ENCODE results near the gene TBC1D25. TPM values are rescaled to one million over a fixed set of nuclear protein-coding genes. Genes with fewer than 3 reads are reported as not detected.

The TBC1D25 gene
- total RNA-seq, result 1 to 10 TPM; 5.4 to 5.9 TPM

- intact Hi-C loops (cut with DNase I), result no loop called here
- WGBS, 2 donors, result 0 to 2% methylated on average over 9 of the region's 59 CpGs
- DNase-seq, result peak; percentile 97 to 99 (median 99)
These were observed at the start of gene TBC1D25 for GRCh38 chrX:48539345-48540027. Gene TBC1D25, plus strand, starts transcription at chrX:48539714. Its CDS starts 84 bp downstream, at chrX:48539798.

GRCh38 chrX:48489892-48490291 is 49.6 kb upstream of the TBC1D25 start:
- 33 to 59% methylated on average over 2 of the region's 2 CpGs for WGBS, 2 donors
- H3K4me3 ChIP-seq, result no peak overlapping the region
- H3K27me3 ChIP-seq, result no peaks in the 10 kb centered on the region
- TF ChIP-seq POLR2A (IDR thresholded peaks at IDR 0.05) (no peak), CTCF (IDR thresholded peaks at IDR 0.05) (no peak)
- H3K27ac ChIP-seq, result no peak overlapping the region
- no peak for ATAC-seq
- H3K4me1 ChIP-seq, result peaks cover 3% of the 10 kb centered on the region
- intact Hi-C loops (cut with DNase I), result no loop called here
- no peak for DNase-seq
- no peaks in the 10 kb centered on the region for H3K9me3 ChIP-seq
- no peaks in the 10 kb centered on the region for H3K36me3 ChIP-seq (replicated peaks in 1 of 2; ENCODE audit: insufficient read depth in 1 of 2, low read depth in 2 of 2)

More at GRCh38 chrX:48539345-48540027, at the start of gene TBC1D25:
- Histone ChIP-seq H3K27ac (peak within 1 kb of the TSS; percentile 62 to 88 (median 82)), H3K4me3 (peak within 1 kb of the TSS; percentile 37 to 74), H3K4me1 (peaks cover 11% of the 10 kb centered on the region), H3K27me3 (no peaks in the 10 kb centered on the region), H3K36me3 (replicated peaks in 1 of 2; ENCODE audit: insufficient read depth in 1 of 2, low read depth in 2 of 2) (no peaks in the 10 kb centered on the region), H3K9me3 (no peaks in the 10 kb centered on the region)
- ATAC-seq, result peak; percentile 96
- TF ChIP-seq CTCF (IDR thresholded peaks at IDR 0.05) (peak in 6 of 7 experiments; percentile 14 to 43 (median 36)), POLR2A (IDR thresholded peaks at IDR 0.05) (peak in 2 of 3 donors; percentile 55 to 71)

- intact Hi-C loops (cut with DNase I), result no loop called here
- ATAC-seq, result no peak
- Histone ChIP-seq H3K4me1 (peaks cover 3% of the 10 kb centered on the region), H3K4me3 (no peak overlapping the region), H3K27ac (no peak overlapping the region), H3K9me3 (no peaks in the 10 kb centered on the region), H3K36me3 (replicated peaks in 1 of 2; ENCODE audit: insufficient read depth in 1 of 2, low read depth in 2 of 2) (no peaks in the 10 kb centered on the region), H3K27me3 (no peaks in the 10 kb centered on the region)
- DNase-seq, result no peak
- TF ChIP-seq POLR2A (IDR thresholded peaks at IDR 0.05) (no peak), CTCF (IDR thresholded peaks at IDR 0.05) (no peak)
- 57 to 92% methylated on average over 3 to 6 of the region's 8 CpGs for WGBS, 2 donors
These were observed 48.9 kb upstream of the TBC1D25 start for GRCh38 chrX:48490661-48491060.

GRCh38 chrX:48491809-48492208 is 47.7 kb upstream of the TBC1D25 start:
- TF ChIP-seq POLR2A (IDR thresholded peaks at IDR 0.05) (no peak), CTCF (IDR thresholded peaks at IDR 0.05) (no peak)
- ATAC-seq (no peak), DNase-seq (no peak)
- Histone ChIP-seq H3K4me3 (no peak overlapping the region), H3K36me3 (replicated peaks in 1 of 2; ENCODE audit: insufficient read depth in 1 of 2, low read depth in 2 of 2) (no peaks in the 10 kb centered on the region), H3K27me3 (no peaks in the 10 kb centered on the region), H3K4me1 (peaks cover 3% of the 10 kb centered on the region), H3K27ac (no peak overlapping the region), H3K9me3 (no peaks in the 10 kb centered on the region)
- intact Hi-C loops (cut with DNase I), result no loop called here
- WGBS, 2 donors, result 80% methylated on average over 1 to 5 of the region's 9 CpGs
